ENCODE results near the gene PPIB.
"Not testable (repeated sequence)": the region's sequence is repeated elsewhere in the genome, so short reads cannot be mapped to it uniquely, and the experiment has no call there.

PPIB gene

GRCh38 chr15:64112073-64112772 lies 50.6 kb downstream of the PPIB start:
- H3K4me3 ChIP-seq (ENCODE audit: low read length), result no peak overlapping the region
- no peak for TF ChIP-seq CTCF (conservative IDR thresholded peaks at IDR 0.05; ENCODE audit: low read length)
- no peak for DNase-seq (ENCODE audit: low read depth)

- H3K4me3 ChIP-seq (ENCODE audit: low read length), result no peak overlapping the region
- no peak for TF ChIP-seq CTCF (conservative IDR thresholded peaks at IDR 0.05; ENCODE audit: low read length)
- no peak for DNase-seq (ENCODE audit: low read depth)
Measured at GRCh38 chr15:64111679-64112050, 51.2 kb downstream of the PPIB start.

GRCh38 chr15:64110950-64111678 lies 51.7 kb downstream of the PPIB start:
- no peak overlapping the region for H3K4me3 ChIP-seq (ENCODE audit: low read length)
- TF ChIP-seq CTCF (conservative IDR thresholded peaks at IDR 0.05; ENCODE audit: low read length), result no peak
- no peak for DNase-seq (ENCODE audit: low read depth)

GRCh38 chr15:64110108-64110701 lies 52.6 kb downstream of the PPIB start:
- not testable (repeated sequence) for DNase-seq (ENCODE audit: low read depth); H3K4me3 ChIP-seq (ENCODE audit: low read length)

- no peak for TF ChIP-seq CTCF (conservative IDR thresholded peaks at IDR 0.05; ENCODE audit: low read length)
- H3K4me3 ChIP-seq (ENCODE audit: low read length), result no peak overlapping the region
- DNase-seq (ENCODE audit: low read depth), result no peak
Measured at GRCh38 chr15:64107337-64107736, 55.5 kb downstream of the PPIB start.

Measured in AG10803 (cell line).